ENCODE measurements around the gene OR2S2.

Gene OR2S2

GRCh38 chr9:35908504-35909125, 49.3 kb downstream of the OR2S2 start:
- DNase-seq, result no peak

- DNase-seq, result peak; percentile 98
These were observed 50.0 kb downstream of the OR2S2 start for GRCh38 chr9:35907711-35908503.

All from fibroblast of skin of right biceps (primary cell).